ENCODE results near the gene AACS. TPM values are rescaled to one million over a fixed set of nuclear protein-coding genes. Genes with fewer than 3 reads are reported as not detected.

Gene AACS
- total RNA-seq, 4 donors from 2014 or later: 17.9 to 29.7 (median 23.6) TPM

GRCh38 chr12:125152463-125152862 is 87.2 kb downstream of the AACS start:
- TF ChIP-seq EP300 (IDR thresholded peaks at IDR 0.05) (no peak), CTCF (IDR thresholded peaks at IDR 0.05) (no peak), POLR2A (IDR thresholded peaks at IDR 0.05) (no peak)
- 81 to 82% methylated on average over 7 of the region's 7 CpGs for WGBS, 2 donors

GRCh38 chr12:125155366-125155765 is 90.1 kb downstream of the AACS start:
- DNase-seq (ENCODE audit: low spot score in 2 of 2): no peak
- Histone ChIP-seq H3K4me1 (no peaks in the 10 kb centered on the region), H3K9me3 (peaks cover 0 to 18% (median 0%) of the 10 kb centered on the region in 4 donors), H3K27ac (no peak overlapping the region), H3K27me3 (no peaks in the 10 kb centered on the region), H3K4me3 (no peak overlapping the region), H3K36me3 (no peaks in the 10 kb centered on the region)
- TF ChIP-seq POLR2A (IDR thresholded peaks at IDR 0.05) (no peak), CTCF (IDR thresholded peaks at IDR 0.05) (no peak), EP300 (IDR thresholded peaks at IDR 0.05) (no peak)
- 58 to 62% methylated on average over 6 of the region's 6 CpGs for WGBS, 2 donors

More at GRCh38 chr12:125152463-125152862, 87.2 kb downstream of the AACS start:
- H3K27ac ChIP-seq: no peak overlapping the region
- H3K27me3 ChIP-seq: no peaks in the 10 kb centered on the region
- H3K36me3 ChIP-seq: no peaks in the 10 kb centered on the region
- no peaks in the 10 kb centered on the region for H3K4me1 ChIP-seq
- H3K4me3 ChIP-seq: no peak overlapping the region
- DNase-seq (ENCODE audit: low spot score in 2 of 2): no peak
- peaks cover 0 to 18% (median 0%) of the 10 kb centered on the region in 4 donors for H3K9me3 ChIP-seq

- DNase-seq (ENCODE audit: low spot score in 2 of 2): no peak
- WGBS, 2 donors: 80 to 88% methylated on average over 3 of the region's 3 CpGs
- Histone ChIP-seq H3K36me3 (no peaks in the 10 kb centered on the region), H3K4me1 (no peaks in the 10 kb centered on the region), H3K27ac (no peak overlapping the region), H3K4me3 (no peak overlapping the region), H3K9me3 (peaks cover 0 to 18% (median 0%) of the 10 kb centered on the region in 4 donors), H3K27me3 (no peaks in the 10 kb centered on the region)
- no peak for TF ChIP-seq POLR2A (IDR thresholded peaks at IDR 0.05)
- no peak for TF ChIP-seq CTCF (IDR thresholded peaks at IDR 0.05)
- TF ChIP-seq EP300 (IDR thresholded peaks at IDR 0.05): no peak
Measured at GRCh38 chr12:125157177-125157576, 91.9 kb downstream of the AACS start.

GRCh38 chr12:125159702-125160101 is 94.5 kb downstream of the AACS start:
- TF ChIP-seq POLR2A (IDR thresholded peaks at IDR 0.05): no peak
- no peak for TF ChIP-seq CTCF (IDR thresholded peaks at IDR 0.05)
- TF ChIP-seq EP300 (IDR thresholded peaks at IDR 0.05): no peak
- H3K27ac ChIP-seq: no peak overlapping the region
- WGBS, 2 donors: 60 to 65% methylated on average over 3 of the region's 3 CpGs

GRCh38 chr12:125160281-125160955 is 95.2 kb downstream of the AACS start:
- Histone ChIP-seq H3K27me3 (no peaks in the 10 kb centered on the region), H3K27ac (no peak overlapping the region), H3K4me3 (no peak overlapping the region), H3K9me3 (peaks cover 0 to 10% (median 0%) of the 10 kb centered on the region in 4 donors), H3K36me3 (no peaks in the 10 kb centered on the region), H3K4me1 (no peaks in the 10 kb centered on the region)
- no peak for TF ChIP-seq EP300 (IDR thresholded peaks at IDR 0.05)
- no peak for TF ChIP-seq POLR2A (IDR thresholded peaks at IDR 0.05)
- no peak for TF ChIP-seq CTCF (IDR thresholded peaks at IDR 0.05)
- 79 to 82% methylated on average over 9 of the region's 9 CpGs for WGBS, 2 donors
- no peak for DNase-seq (ENCODE audit: low spot score in 2 of 2)

More at GRCh38 chr12:125159702-125160101, 94.5 kb downstream of the AACS start:
- H3K27me3 ChIP-seq: no peaks in the 10 kb centered on the region
- peaks cover 0 to 15% (median 0%) of the 10 kb centered on the region in 4 donors for H3K9me3 ChIP-seq
- no peaks in the 10 kb centered on the region for H3K36me3 ChIP-seq
- H3K4me3 ChIP-seq: no peak overlapping the region
- no peaks in the 10 kb centered on the region for H3K4me1 ChIP-seq
- no peak for DNase-seq (ENCODE audit: low spot score in 2 of 2)

All from tibial nerve (tissue), 4 donors.